HepG2 (cell line): ENCODE results near the gene ABHD3.

Source experiments
- CREB1 ChIP-seq, 2 experiments: fragments of 450-650 bp in 1 of 2; IDR thresholded peaks; 2 replicates each; pipeline ENCODE4 v1.6.1; 2016 to 2017; ENCODE audit warnings: control low read depth in 1 of 2, mild to moderate bottlenecking in 1 of 2, missing compliant biosample characterization in 1 of 2, missing genetic modification characterization in 1 of 2
- EP300 ChIP-seq, 3 experiments: sonication (generic) in 1 of 3; formaldehyde crosslinking in 1 of 3; IDR thresholded peaks; 2 replicates each; pipeline versions ENCODE4 v1.5.1 to v1.6.1; 2011 to 2020; ENCODE audit warnings: low read depth in 2 of 3, low read length in 2 of 3, borderline replicate concordance in 1 of 3, improper control_type of control experiment in 1 of 3, mild to moderate bottlenecking in 1 of 3, missing genetic modification reagents in 1 of 3, moderate library complexity in 1 of 3
- HDAC6 ChIP-seq: fragments of 200-600 bp; sonication (generic); IDR thresholded peaks from 2 replicates; pipeline ENCODE4 v1.7.0; 2017; ENCODE audit warnings: mild to moderate bottlenecking, antibody characterized with exemption, low read length, low read depth
- HOXA7 ChIP-seq: sonication (generic); formaldehyde crosslinking; IDR thresholded peaks from 2 replicates; pipeline ENCODE4 v1.8.1; 2022; ENCODE audit warnings: mild to moderate bottlenecking, missing genetic modification reagents, moderate library complexity
- MED8 ChIP-seq: sonication (generic); formaldehyde crosslinking; IDR thresholded peaks from 2 replicates; pipeline ENCODE4 v1.8.1; 2023; ENCODE audit warnings: mild to moderate bottlenecking, missing genetic modification reagents; ENCODE audit not compliant: insufficient replicate concordance

DNA sequence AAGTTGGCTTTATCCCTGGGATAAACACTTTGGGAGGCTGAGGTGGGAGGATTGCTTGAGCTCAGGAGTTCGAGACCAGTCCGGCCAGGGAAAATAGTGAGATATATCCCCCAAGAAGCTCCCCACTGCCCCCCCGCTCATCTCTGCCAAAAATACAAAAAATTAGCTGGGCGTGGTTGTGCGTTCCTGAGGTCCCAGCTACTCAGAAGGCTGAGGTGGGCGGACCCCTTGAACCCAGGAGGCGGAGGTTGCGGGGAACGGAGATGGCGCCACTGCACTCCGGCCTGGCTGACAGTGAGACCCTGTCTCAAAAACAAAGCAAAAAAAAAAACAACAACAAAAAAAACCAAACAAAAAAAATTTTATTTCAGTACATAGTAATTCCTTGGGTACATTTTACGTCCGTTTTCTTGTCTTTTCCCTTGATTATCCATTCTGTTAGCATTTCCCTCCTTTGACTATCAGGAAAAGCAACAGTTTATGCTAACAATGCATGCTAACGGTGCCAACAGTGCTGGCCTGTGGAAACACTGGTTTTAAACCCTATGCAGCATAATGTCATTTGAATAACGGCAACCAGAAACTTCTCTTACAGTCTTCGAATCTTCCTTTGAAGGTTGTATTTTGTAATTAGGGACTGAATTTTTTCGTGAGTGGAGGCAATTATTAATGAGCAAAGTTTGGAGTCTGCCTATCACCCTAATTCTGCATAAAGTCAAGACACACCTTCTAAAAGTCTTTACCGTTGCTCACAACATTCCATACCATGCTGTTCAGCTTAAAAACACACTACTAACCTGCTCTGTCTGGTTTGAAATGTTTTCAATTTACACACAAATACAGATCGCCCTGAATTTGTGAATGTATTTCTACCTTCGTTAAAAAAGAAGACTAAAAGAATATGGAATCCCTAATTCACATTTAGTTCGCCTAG, 35.3 kb upstream of the ABHD3 start:
- TF ChIP-seq CREB1 (IDR thresholded peaks at IDR 0.05) (no peak), CREB1 (CRISPR knock-in tag; IDR thresholded peaks at IDR 0.05) (no peak), EP300 (IDR thresholded peaks at IDR 0.05; ENCODE audit: low read depth in 2 of 2, low read length in 2 of 2) (no peak), EP300 (CRISPR knock-in tag; IDR thresholded peaks at IDR 0.05; ENCODE audit: borderline replicate concordance) (no peak), HDAC6 (no peak), MED8 (CRISPR knock-in tag) (no peak), HOXA7 (CRISPR knock-in tag) (no peak)
